Ishikawa (cell line): ENCODE measurements around the gene RCOR2.

Experiments used
- CEBPB ChIP-seq: IDR thresholded peaks from 2 replicates; pipeline ENCODE4 v1.6.1; 2012
- CREB1 ChIP-seq: IDR thresholded peaks from 2 replicates; pipeline ENCODE4 v1.6.1; 2012; ENCODE audit warnings: low read depth
- EGR1 ChIP-seq: IDR thresholded peaks from 2 replicates; pipeline ENCODE4 v1.6.1; 2012
- EP300 ChIP-seq: IDR thresholded peaks from 2 replicates; pipeline ENCODE4 v1.6.1; 2012; ENCODE audit warnings: borderline replicate concordance
- FOXM1 ChIP-seq: IDR thresholded peaks from 2 replicates; pipeline ENCODE4 v1.6.1; 2012; ENCODE audit warnings: low read depth, borderline replicate concordance
- NFIC ChIP-seq: IDR thresholded peaks from 2 replicates; pipeline ENCODE4 v1.6.1; 2012
- RAD21 ChIP-seq: IDR thresholded peaks from 2 replicates; pipeline ENCODE4 v1.6.1; 2012; ENCODE audit warnings: low read depth
- TAF1 ChIP-seq: IDR thresholded peaks from 2 replicates; pipeline ENCODE4 v1.6.1; 2012; ENCODE audit warnings: low read depth, mild to moderate bottlenecking
- TCF12 ChIP-seq: IDR thresholded peaks from 2 replicates; pipeline ENCODE4 v1.6.1; 2012; ENCODE audit warnings: low read depth
- TEAD4 ChIP-seq: IDR thresholded peaks from 2 replicates; pipeline ENCODE4 v1.6.1; 2012
- YY1 ChIP-seq: IDR thresholded peaks from 2 replicates; pipeline ENCODE4 v1.6.1; 2012; ENCODE audit warnings: low read depth
- ZBTB7A ChIP-seq: IDR thresholded peaks from 2 replicates; pipeline ENCODE4 v1.6.1; 2012; ENCODE audit warnings: low read depth
- TF ChIP-seq, protein P1 (sequence below): IDR thresholded peaks from 2 replicates; pipeline ENCODE4 v1.6.1; 2012; ENCODE audit warnings: low read depth, mild to moderate bottlenecking
- TF ChIP-seq, protein P2 (sequence below): IDR thresholded peaks from 2 replicates; pipeline ENCODE4 v1.6.1; 2012
- TF ChIP-seq, protein P3 (sequence below): IDR thresholded peaks from 2 replicates; pipeline ENCODE4 v1.6.1; 2012

The RCOR2 gene

GRCh38 chr11:63896071-63896470 is 20.9 kb downstream of the RCOR2 start:
- TF ChIP-seq, protein P1, sequence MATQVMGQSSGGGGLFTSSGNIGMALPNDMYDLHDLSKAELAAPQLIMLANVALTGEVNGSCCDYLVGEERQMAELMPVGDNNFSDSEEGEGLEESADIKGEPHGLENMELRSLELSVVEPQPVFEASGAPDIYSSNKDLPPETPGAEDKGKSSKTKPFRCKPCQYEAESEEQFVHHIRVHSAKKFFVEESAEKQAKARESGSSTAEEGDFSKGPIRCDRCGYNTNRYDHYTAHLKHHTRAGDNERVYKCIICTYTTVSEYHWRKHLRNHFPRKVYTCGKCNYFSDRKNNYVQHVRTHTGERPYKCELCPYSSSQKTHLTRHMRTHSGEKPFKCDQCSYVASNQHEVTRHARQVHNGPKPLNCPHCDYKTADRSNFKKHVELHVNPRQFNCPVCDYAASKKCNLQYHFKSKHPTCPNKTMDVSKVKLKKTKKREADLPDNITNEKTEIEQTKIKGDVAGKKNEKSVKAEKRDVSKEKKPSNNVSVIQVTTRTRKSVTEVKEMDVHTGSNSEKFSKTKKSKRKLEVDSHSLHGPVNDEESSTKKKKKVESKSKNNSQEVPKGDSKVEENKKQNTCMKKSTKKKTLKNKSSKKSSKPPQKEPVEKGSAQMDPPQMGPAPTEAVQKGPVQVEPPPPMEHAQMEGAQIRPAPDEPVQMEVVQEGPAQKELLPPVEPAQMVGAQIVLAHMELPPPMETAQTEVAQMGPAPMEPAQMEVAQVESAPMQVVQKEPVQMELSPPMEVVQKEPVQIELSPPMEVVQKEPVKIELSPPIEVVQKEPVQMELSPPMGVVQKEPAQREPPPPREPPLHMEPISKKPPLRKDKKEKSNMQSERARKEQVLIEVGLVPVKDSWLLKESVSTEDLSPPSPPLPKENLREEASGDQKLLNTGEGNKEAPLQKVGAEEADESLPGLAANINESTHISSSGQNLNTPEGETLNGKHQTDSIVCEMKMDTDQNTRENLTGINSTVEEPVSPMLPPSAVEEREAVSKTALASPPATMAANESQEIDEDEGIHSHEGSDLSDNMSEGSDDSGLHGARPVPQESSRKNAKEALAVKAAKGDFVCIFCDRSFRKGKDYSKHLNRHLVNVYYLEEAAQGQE = no peak
- no peak for TF ChIP-seq FOXM1
- TF ChIP-seq EP300 = no peak
- TF ChIP-seq, protein P2, sequence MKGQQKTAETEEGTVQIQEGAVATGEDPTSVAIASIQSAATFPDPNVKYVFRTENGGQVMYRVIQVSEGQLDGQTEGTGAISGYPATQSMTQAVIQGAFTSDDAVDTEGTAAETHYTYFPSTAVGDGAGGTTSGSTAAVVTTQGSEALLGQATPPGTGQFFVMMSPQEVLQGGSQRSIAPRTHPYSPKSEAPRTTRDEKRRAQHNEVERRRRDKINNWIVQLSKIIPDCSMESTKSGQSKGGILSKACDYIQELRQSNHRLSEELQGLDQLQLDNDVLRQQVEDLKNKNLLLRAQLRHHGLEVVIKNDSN = no peak

GRCh38 chr11:63893355-63893754 is 23.6 kb downstream of the RCOR2 start:
- TF ChIP-seq, protein P2 = no peak
- TF ChIP-seq FOXM1 (no peak), EP300 (no peak), TAF1 (no peak), EGR1 (no peak), TCF12 (no peak), CREB1 (no peak), NFIC (no peak), RAD21 (no peak), YY1 (no peak), CEBPB (no peak), ZBTB7A (no peak), TEAD4 (no peak)
- TF ChIP-seq, protein P1 = no peak
- TF ChIP-seq, protein P3, sequence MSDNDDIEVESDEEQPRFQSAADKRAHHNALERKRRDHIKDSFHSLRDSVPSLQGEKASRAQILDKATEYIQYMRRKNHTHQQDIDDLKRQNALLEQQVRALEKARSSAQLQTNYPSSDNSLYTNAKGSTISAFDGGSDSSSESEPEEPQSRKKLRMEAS = no peak

- TF ChIP-seq TEAD4 (no peak), EP300 (no peak), ZBTB7A (no peak), CEBPB (no peak), YY1 (no peak)
- TF ChIP-seq, protein P1 = peak; percentile 76
Observed at GRCh38 chr11:63892228-63892627, 24.7 kb downstream of the RCOR2 start.

DNA sequence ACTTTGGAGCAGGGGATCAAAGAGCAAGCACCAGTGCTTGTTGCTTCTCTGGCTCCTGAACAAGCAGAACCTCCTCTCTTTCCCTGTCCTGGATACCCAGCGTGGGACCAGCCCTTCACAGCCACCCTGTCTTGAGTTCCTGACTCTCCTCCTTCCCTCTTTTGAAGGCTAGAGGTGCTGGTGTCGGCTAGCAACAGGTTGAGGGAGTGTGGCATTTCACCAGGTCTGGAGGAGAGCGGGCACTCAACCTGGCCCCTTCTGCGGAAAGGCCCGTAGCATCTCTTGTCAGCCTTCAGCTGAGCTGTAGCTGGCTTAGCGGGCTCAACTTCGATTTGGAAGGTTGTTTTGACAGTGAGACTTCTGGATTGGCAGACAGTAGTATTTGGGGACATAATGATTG is 26.6 kb downstream of the RCOR2 start:
- no peak for TF ChIP-seq EP300
- TF ChIP-seq RAD21 = no peak
- TF ChIP-seq EGR1 = no peak
- no peak for TF ChIP-seq CEBPB
- no peak for TF ChIP-seq FOXM1
- TF ChIP-seq NFIC = no peak
- TF ChIP-seq YY1 = no peak
- no peak for TF ChIP-seq TCF12
- TF ChIP-seq, protein P1 = no peak
